Cardiac muscle cell (in vitro differentiated cells and primary cell): ENCODE measurements around the gene BHLHE23. TPM values are rescaled to one million over a fixed set of nuclear protein-coding genes. Genes with fewer than 3 reads are reported as not detected.

Experiments used
- DNase-seq, 2 donors: peaks; one replicate each; pipeline versions ENCODE4 v3.0.0 to v3.0.0-alpha.2; 2010 to 2017; ENCODE audit warnings: low read depth in 1 of 2, low spot score in 1 of 2
- H3K27ac ChIP-seq: fragments of 200-600 bp; sonication (generic); 2 replicates; pipeline ENCODE4 v1.5.1; 2016
- H3K27me3 ChIP-seq: fragments of 200-600 bp; sonication (generic); 2 replicates; pipeline ENCODE4 v1.6.0; 2016; ENCODE audit warnings: control low read depth
- H3K36me3 ChIP-seq: fragments of 200-600 bp; sonication (generic); 2 replicates; pipeline ENCODE4 v1.5.1; 2016; ENCODE audit warnings: control low read depth
- H3K4me1 ChIP-seq: fragments of 200-600 bp; sonication (generic); 2 replicates; pipeline ENCODE4 v1.8.1; 2017; ENCODE audit warnings: low read depth, mild to moderate bottlenecking, mixed run types
- H3K4me3 ChIP-seq: fragments of 200-600 bp; sonication (generic); 2 replicates; pipeline ENCODE4 v1.5.1; 2016; ENCODE audit warnings: mild to moderate bottlenecking
- H3K9me3 ChIP-seq: fragments of 200-600 bp; sonication (generic); 2 replicates; pipeline ENCODE4 v1.5.1; 2017; ENCODE audit warnings: low read depth, mild to moderate bottlenecking, control low read depth
- polyA plus RNA-seq: library from polyadenylated mRNA; unstranded; fragments of >200 nt; fragmentation: Nextera tagmentation; extraction: Ambion mirVana; gene quantifications from 2 replicates; pipeline ENCODE4 v1.2.1, GENCODE V29; 2016
- total RNA-seq: library from RNA; depleted of rRNA; stranded (reverse); fragments of >200 nt; gene quantifications from 2 replicates; pipeline ENCODE4 v1.2.3, GENCODE V29; 2016
- TF ChIP-seq, protein P1 (sequence below): IDR thresholded peaks from 2 replicates; pipeline ENCODE4 v1.5.1; 2012; ENCODE audit warnings: low read depth, mild to moderate bottlenecking, low read length

The BHLHE23 gene
- total and polyA plus RNA-seq, 2 experiments from 2014 or later = not detected

GRCh38 chr20:62959101-62959971 lies 47.4 kb downstream of the BHLHE23 start:
- Histone ChIP-seq H3K4me1 (peaks cover 3% of the 10 kb centered on the region), H3K27me3 (no peaks in the 10 kb centered on the region), H3K4me3 (no peak overlapping the region), H3K27ac (no peak overlapping the region), H3K9me3 (no peaks in the 10 kb centered on the region), H3K36me3 (no peaks in the 10 kb centered on the region)
- TF ChIP-seq, protein P1, sequence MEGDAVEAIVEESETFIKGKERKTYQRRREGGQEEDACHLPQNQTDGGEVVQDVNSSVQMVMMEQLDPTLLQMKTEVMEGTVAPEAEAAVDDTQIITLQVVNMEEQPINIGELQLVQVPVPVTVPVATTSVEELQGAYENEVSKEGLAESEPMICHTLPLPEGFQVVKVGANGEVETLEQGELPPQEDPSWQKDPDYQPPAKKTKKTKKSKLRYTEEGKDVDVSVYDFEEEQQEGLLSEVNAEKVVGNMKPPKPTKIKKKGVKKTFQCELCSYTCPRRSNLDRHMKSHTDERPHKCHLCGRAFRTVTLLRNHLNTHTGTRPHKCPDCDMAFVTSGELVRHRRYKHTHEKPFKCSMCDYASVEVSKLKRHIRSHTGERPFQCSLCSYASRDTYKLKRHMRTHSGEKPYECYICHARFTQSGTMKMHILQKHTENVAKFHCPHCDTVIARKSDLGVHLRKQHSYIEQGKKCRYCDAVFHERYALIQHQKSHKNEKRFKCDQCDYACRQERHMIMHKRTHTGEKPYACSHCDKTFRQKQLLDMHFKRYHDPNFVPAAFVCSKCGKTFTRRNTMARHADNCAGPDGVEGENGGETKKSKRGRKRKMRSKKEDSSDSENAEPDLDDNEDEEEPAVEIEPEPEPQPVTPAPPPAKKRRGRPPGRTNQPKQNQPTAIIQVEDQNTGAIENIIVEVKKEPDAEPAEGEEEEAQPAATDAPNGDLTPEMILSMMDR = no peak
- DNase-seq = no peak

- Histone ChIP-seq H3K4me3 (no peak overlapping the region), H3K27me3 (no peaks in the 10 kb centered on the region), H3K9me3 (no peaks in the 10 kb centered on the region), H3K4me1 (peaks cover 9% of the 10 kb centered on the region), H3K36me3 (no peaks in the 10 kb centered on the region), H3K27ac (no peak overlapping the region)
- TF ChIP-seq, protein P1 = no peak
- no peak for DNase-seq
These were observed 48.2 kb downstream of the BHLHE23 start for GRCh38 chr20:62958388-62959100.

DNA sequence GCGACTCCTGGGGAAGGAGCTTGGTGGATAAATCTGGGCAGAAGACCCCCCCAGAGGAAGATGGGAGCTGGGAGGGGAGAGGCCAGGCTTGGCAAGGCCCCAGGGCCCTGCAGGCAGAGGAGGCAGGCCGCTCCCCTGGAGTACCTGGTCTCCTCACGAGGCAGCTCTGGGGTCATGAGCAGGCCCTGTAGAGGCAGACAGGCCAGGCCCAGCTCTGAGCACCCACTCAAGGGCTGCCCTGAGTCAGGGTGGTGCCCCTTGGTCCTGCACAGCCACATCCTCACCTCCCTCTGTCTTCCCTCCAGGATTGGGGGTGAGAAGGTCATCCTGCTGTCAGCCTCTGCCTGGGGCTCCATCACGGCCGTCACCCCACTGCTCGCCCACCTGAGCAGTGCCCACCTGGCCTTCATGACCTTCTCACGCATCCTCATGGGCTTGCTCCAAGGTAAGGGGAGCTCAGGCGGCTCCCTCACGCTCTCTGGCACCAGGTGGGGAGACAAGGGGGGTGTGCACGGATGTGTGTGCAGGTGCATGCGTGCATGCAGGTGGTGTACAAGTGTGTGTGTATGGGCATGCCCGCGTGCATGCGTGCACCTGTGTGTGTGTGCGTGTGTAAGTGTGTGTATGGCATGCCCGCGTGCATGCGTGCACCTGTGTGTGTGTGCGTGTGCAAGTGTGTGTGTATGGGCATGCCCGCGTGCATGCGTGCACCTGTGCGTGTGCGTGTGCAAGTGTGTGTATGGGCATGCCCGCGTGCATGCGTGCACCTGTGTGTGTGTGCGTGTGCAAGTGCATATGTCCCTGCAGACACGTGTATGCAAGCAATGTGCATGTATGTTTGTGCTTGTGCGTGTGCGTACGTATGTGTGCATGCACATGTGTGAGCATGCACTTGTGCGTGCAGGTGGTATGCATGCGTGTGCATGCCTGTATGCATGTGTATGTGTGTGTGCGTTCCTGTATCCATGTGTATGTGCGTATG lies 49.3 kb downstream of the BHLHE23 start:
- TF ChIP-seq, protein P1 = no peak
- DNase-seq = no peak
- no peak overlapping the region for H3K4me3 ChIP-seq
- no peak overlapping the region for H3K27ac ChIP-seq
- no peaks in the 10 kb centered on the region for H3K36me3 ChIP-seq
- H3K4me1 ChIP-seq = peaks cover 10% of the 10 kb centered on the region
- H3K27me3 ChIP-seq = no peaks in the 10 kb centered on the region
- no peaks in the 10 kb centered on the region for H3K9me3 ChIP-seq

GRCh38 chr20:62956387-62957135 lies 50.2 kb downstream of the BHLHE23 start:
- peaks cover 10% of the 10 kb centered on the region for H3K4me1 ChIP-seq
- H3K4me3 ChIP-seq = no peak overlapping the region
- H3K36me3 ChIP-seq = no peaks in the 10 kb centered on the region
- TF ChIP-seq, protein P1 = no peak
- H3K9me3 ChIP-seq = no peaks in the 10 kb centered on the region
- no peaks in the 10 kb centered on the region for H3K27me3 ChIP-seq
- no peak overlapping the region for H3K27ac ChIP-seq
- no peak for DNase-seq

Other genes starting within 250 kb of the BHLHE23 start
- 21.5 and 22.4 TPM in 2 replicates for gene MRGBP, start 210.5 kb downstream of the BHLHE23 start, total RNA-seq
- 22.8 and 25.9 TPM in 2 replicates for gene MRGBP, start 210.5 kb downstream of the BHLHE23 start, polyA plus RNA-seq
- gene OGFR, start 202.1 kb downstream of the BHLHE23 start, total RNA-seq = 64.4 and 83.1 TPM in 2 replicates
- 49.9 and 54.9 TPM in 2 replicates for gene OGFR, start 202.1 kb downstream of the BHLHE23 start, polyA plus RNA-seq
- gene COL9A3, start 189.9 kb downstream of the BHLHE23 start, total RNA-seq = 7.9 and 10.3 TPM in 2 replicates
- gene COL9A3, start 189.9 kb downstream of the BHLHE23 start, polyA plus RNA-seq = 6.4 and 12.3 TPM in 2 replicates
- gene TCFL5, start 145.1 kb downstream of the BHLHE23 start, total RNA-seq = 5.4 and 6.6 TPM in 2 replicates
- 8.1 and 8.4 TPM in 2 replicates for gene TCFL5, start 145.1 kb downstream of the BHLHE23 start, polyA plus RNA-seq
- 39.4 and 69.2 TPM in 2 replicates for gene DIDO1, start 80.5 kb downstream of the BHLHE23 start, total RNA-seq
- gene DIDO1, start 80.5 kb downstream of the BHLHE23 start, polyA plus RNA-seq = 28.3 and 42.5 TPM in 2 replicates
- gene GID8, start 68.8 kb downstream of the BHLHE23 start, total RNA-seq = 42.1 and 49.5 TPM in 2 replicates
- 24.5 and 34.0 TPM in 2 replicates for gene GID8, start 68.8 kb downstream of the BHLHE23 start, polyA plus RNA-seq
- 2.5 and 3.2 TPM in 2 replicates for gene SLC17A9, start 54.3 kb downstream of the BHLHE23 start, total RNA-seq
- gene SLC17A9, start 54.3 kb downstream of the BHLHE23 start, polyA plus RNA-seq = 1.8 and 4.1 TPM in 2 replicates
- 24.2 and 29.5 TPM in 2 replicates for gene YTHDF1, start 209.2 kb upstream of the BHLHE23 start, total RNA-seq
- 40.0 and 54.2 TPM in 2 replicates for gene YTHDF1, start 209.2 kb upstream of the BHLHE23 start, polyA plus RNA-seq
- gene BIRC7, start 228.9 kb upstream of the BHLHE23 start, total RNA-seq = 0.21 and 0.54 TPM in 2 replicates
- not detected in 2 replicates for gene BIRC7, start 228.9 kb upstream of the BHLHE23 start, polyA plus RNA-seq
- gene NKAIN4, start 247.5 kb upstream of the BHLHE23 start, total RNA-seq = 1.1 TPM in 1 of 2 replicates, not detected in the other
- 0.44 TPM in 1 of 2 replicates, not detected in the other for gene NKAIN4, start 247.5 kb upstream of the BHLHE23 start, polyA plus RNA-seq